Liver (tissue), 10 donors: ENCODE results near the gene NDUFA8. TPM values are rescaled to one million over a fixed set of nuclear protein-coding genes. Genes with fewer than 3 reads are reported as not detected.

Source experiments
- DNase-seq: peaks from one replicate; pipeline ENCODE4 v3.0.0-alpha.2; 2017; ENCODE audit warnings: low spot score
- H3K27ac ChIP-seq, 2 donors: one replicate each; pipeline ENCODE4 v1.7.0; 2013; ENCODE audit warnings: inconsistent platforms in 2 of 2, low read length in 2 of 2, control low read depth in 1 of 2, low read depth in 1 of 2, mild to moderate bottlenecking in 1 of 2
- H3K27me3 ChIP-seq, 4 donors: one replicate each; pipeline versions ENCODE4 v1.6.1 to v1.7.0; 2013; ENCODE audit warnings: low read length in 3 of 4, inconsistent platforms in 1 of 4, mild to moderate bottlenecking in 1 of 4, moderate library complexity in 1 of 4; ENCODE audit not compliant: control insufficient read depth in 4 of 4, insufficient read depth in 4 of 4
- H3K36me3 ChIP-seq, 4 donors: one replicate each; pipeline versions ENCODE4 v1.6.1 to v1.7.0; 2013; ENCODE audit warnings: low read length in 3 of 4, mild to moderate bottlenecking in 3 of 4, low read depth in 1 of 4, moderate library complexity in 1 of 4; ENCODE audit not compliant: control insufficient read depth in 4 of 4, insufficient read depth in 3 of 4
- H3K4me1 ChIP-seq, 4 donors: one replicate each; pipeline versions ENCODE4 v1.6.1 to v1.7.0; 2013; ENCODE audit warnings: low read length in 3 of 4, mild to moderate bottlenecking in 3 of 4, moderate library complexity in 1 of 4; ENCODE audit not compliant: control insufficient read depth in 4 of 4, insufficient read depth in 4 of 4
- H3K4me3 ChIP-seq, 3 donors: one replicate each; pipeline versions ENCODE4 v1.6.1 to v1.7.0; 2013; ENCODE audit warnings: low read length in 3 of 3, control low read depth in 1 of 3, low read depth in 1 of 3, mild to moderate bottlenecking in 1 of 3
- H3K9ac ChIP-seq, 2 donors: one replicate each; pipeline ENCODE4 v1.7.0; 2013; ENCODE audit warnings: low read length in 2 of 2, mild to moderate bottlenecking in 2 of 2, moderate library complexity in 2 of 2, control low read depth in 1 of 2, low read depth in 1 of 2
- H3K9me3 ChIP-seq, 4 donors: one replicate each; pipeline versions ENCODE4 v1.6.1 to v1.7.0; 2013; ENCODE audit warnings: low read length in 3 of 4; ENCODE audit not compliant: control insufficient read depth in 4 of 4
- CTCF ChIP-seq: fragments of 150-350 bp; IDR thresholded peaks from 2 replicates; pipeline ENCODE4 v1.5.1; 2017; ENCODE audit warnings: improper control_type of control experiment, low read depth, low read length; ENCODE audit not compliant: missing input control
- EGR1 ChIP-seq, 2 donors: IDR thresholded peaks; 2 replicates each; pipeline ENCODE4 v1.6.1; 2016 to 2018; ENCODE audit warnings: antibody characterized with exemption in 2 of 2, low read depth in 2 of 2
- FOXA1 ChIP-seq: IDR thresholded peaks from 2 replicates; pipeline ENCODE4 v1.6.1; 2016; ENCODE audit warnings: antibody characterized with exemption
- GABPA ChIP-seq, 2 donors: IDR thresholded peaks in 1 of 2; conservative IDR thresholded peaks in 1 of 2; 2 replicates each; pipeline ENCODE4 v1.6.1; 2016; ENCODE audit warnings: antibody characterized with exemption in 2 of 2, mild to moderate bottlenecking in 1 of 2, moderate library complexity in 1 of 2
- HNF4G ChIP-seq: IDR thresholded peaks from 2 replicates; pipeline ENCODE4 v1.6.1; 2016; ENCODE audit warnings: antibody characterized with exemption
- JUND ChIP-seq, 2 donors: IDR thresholded peaks; 2 replicates each; pipeline ENCODE4 v1.6.1; 2016; ENCODE audit warnings: antibody characterized with exemption in 2 of 2
- NR2F2 ChIP-seq: IDR thresholded peaks from 2 replicates; pipeline ENCODE4 v1.6.1; 2016; ENCODE audit warnings: antibody characterized with exemption
- RAD21 ChIP-seq, 2 donors: IDR thresholded peaks; 2 replicates each; pipeline ENCODE4 v1.6.1; 2016; ENCODE audit warnings: antibody characterized with exemption in 2 of 2, mild to moderate bottlenecking in 2 of 2
- REST ChIP-seq: IDR thresholded peaks from 2 replicates; pipeline ENCODE4 v1.6.1; 2016; ENCODE audit warnings: antibody characterized with exemption, mild to moderate bottlenecking
- SP1 ChIP-seq: IDR thresholded peaks from 2 replicates; pipeline ENCODE4 v1.6.1; 2018; ENCODE audit warnings: antibody characterized with exemption, mild to moderate bottlenecking
- TAF1 ChIP-seq: conservative IDR thresholded peaks from 2 replicates; pipeline ENCODE4 v1.6.1; 2016; ENCODE audit warnings: antibody characterized with exemption, mild to moderate bottlenecking
- YY1 ChIP-seq: IDR thresholded peaks from 2 replicates; pipeline ENCODE4 v1.6.1; 2016; ENCODE audit warnings: antibody characterized with exemption, mild to moderate bottlenecking
- WGBS: extraction: QIAGEN DNeasy Blood & Tissue Kit; methylation state at CpG from one replicate; pipeline ENCODE4 v1.1.7; 2013; 5-methylcytosine and 5-hydroxymethylcytosine counted together
- polyA plus RNA-seq, 2 donors: library from polyadenylated mRNA; stranded (reverse) in 1 of 2; unstranded in 1 of 2; fragments of 200-250 nt in 1 of 2; fragments of >200 nt in 1 of 2; fragmentation: Nextera tagmentation in 1 of 2; extraction: Ambion mirVana in 1 of 2; gene quantifications; one replicate each; pipeline versions ENCODE4 v1.2.1 to v1.2.3, GENCODE V29; 2013 to 2015
- small RNA-seq: library from RNA; depleted of rRNA; stranded (forward); fragments of <200 nt; gene quantifications from one replicate; pipeline ENCODE3, GENCODE V24; 2014
- total RNA-seq, 2 donors: library from RNA; depleted of rRNA; stranded (reverse); fragments of >200 nt; gene quantifications; one replicate each; pipeline ENCODE4 v1.2.3, GENCODE V29; 2014
- TF ChIP-seq, protein P1 (sequence below): IDR thresholded peaks from 2 replicates; pipeline ENCODE4 v1.6.1; 2016; ENCODE audit warnings: antibody characterized with exemption
- TF ChIP-seq, protein P2 (sequence below): IDR thresholded peaks from 2 replicates; pipeline ENCODE4 v1.6.1; 2016; ENCODE audit warnings: antibody characterized with exemption
- donor health status: healthy.
- donor health status: healthy.
- donor health status: healthy.
- donor health status: healthy.
- donor health status: healthy.

NDUFA8 gene
- total and polyA plus RNA-seq, 4 donors: 24.9 to 51.9 (median 38.8) TPM

- TF ChIP-seq, protein P1, sequence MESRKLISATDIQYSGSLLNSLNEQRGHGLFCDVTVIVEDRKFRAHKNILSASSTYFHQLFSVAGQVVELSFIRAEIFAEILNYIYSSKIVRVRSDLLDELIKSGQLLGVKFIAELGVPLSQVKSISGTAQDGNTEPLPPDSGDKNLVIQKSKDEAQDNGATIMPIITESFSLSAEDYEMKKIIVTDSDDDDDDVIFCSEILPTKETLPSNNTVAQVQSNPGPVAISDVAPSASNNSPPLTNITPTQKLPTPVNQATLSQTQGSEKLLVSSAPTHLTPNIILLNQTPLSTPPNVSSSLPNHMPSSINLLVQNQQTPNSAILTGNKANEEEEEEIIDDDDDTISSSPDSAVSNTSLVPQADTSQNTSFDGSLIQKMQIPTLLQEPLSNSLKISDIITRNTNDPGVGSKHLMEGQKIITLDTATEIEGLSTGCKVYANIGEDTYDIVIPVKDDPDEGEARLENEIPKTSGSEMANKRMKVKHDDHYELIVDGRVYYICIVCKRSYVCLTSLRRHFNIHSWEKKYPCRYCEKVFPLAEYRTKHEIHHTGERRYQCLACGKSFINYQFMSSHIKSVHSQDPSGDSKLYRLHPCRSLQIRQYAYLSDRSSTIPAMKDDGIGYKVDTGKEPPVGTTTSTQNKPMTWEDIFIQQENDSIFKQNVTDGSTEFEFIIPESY: no peak
Observed at GRCh38 chr9:122096620-122097415, 62.8 kb downstream of the NDUFA8 start (continued).

- Histone ChIP-seq H3K9me3 (no peaks in the 10 kb centered on the region), H3K36me3 (no peaks in the 10 kb centered on the region), H3K27me3 (no peaks in the 10 kb centered on the region), H3K9ac (no peak overlapping the region), H3K27ac (no peak overlapping the region), H3K4me3 (no peak overlapping the region), H3K4me1 (peaks cover 7 to 34% (median 26%) of the 10 kb centered on the region in 4 donors)
- no peak for TF ChIP-seq GABPA (IDR thresholded peaks at IDR 0.05 in 1 of 2, conservative IDR thresholded peaks at IDR 0.05 in 1 of 2)
- TF ChIP-seq TAF1: no peak
- TF ChIP-seq HNF4G: no peak
- TF ChIP-seq YY1: no peak
- TF ChIP-seq REST: peak; percentile 33
- no peak for TF ChIP-seq FOXA1
- TF ChIP-seq RAD21 (IDR thresholded peaks at IDR 0.05): peak; percentile 24 to 66
- TF ChIP-seq EGR1 (IDR thresholded peaks at IDR 0.05; ENCODE audit: low read depth in 2 of 2): no peak
- peak; percentile 43 for TF ChIP-seq CTCF
- no peak for TF ChIP-seq NR2F2
- TF ChIP-seq SP1: no peak
- TF ChIP-seq, protein P2, sequence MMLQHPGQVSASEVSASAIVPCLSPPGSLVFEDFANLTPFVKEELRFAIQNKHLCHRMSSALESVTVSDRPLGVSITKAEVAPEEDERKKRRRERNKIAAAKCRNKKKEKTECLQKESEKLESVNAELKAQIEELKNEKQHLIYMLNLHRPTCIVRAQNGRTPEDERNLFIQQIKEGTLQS: no peak
- no peak for TF ChIP-seq JUND (IDR thresholded peaks at IDR 0.05)
- DNase-seq: peak; percentile 57
- 28% methylated on average over 14 of the region's 14 CpGs for WGBS
Observed at GRCh38 chr9:122095010-122095767, 64.4 kb downstream of the NDUFA8 start.

Small RNA genes within 50 kb of the gene (small RNA-seq; reads per million reads assigned to genes)
- gene MIR4478: not detected

Other genes starting within 250 kb of the NDUFA8 start
- 1 to 10 TPM; 2.9 to 4.4 TPM for gene TTLL11, start 66.5 kb downstream of the NDUFA8 start, total RNA-seq
- 1 to 10 TPM; 1.4 to 4.5 TPM for gene TTLL11, start 66.5 kb downstream of the NDUFA8 start, polyA plus RNA-seq
- gene MORN5, start 129 bp upstream of the NDUFA8 start, total RNA-seq: not detected
- not detected for gene MORN5, start 129 bp upstream of the NDUFA8 start, polyA plus RNA-seq
- under 1 TPM; 0.05 to 0.33 TPM for gene LHX6, start 69.2 kb upstream of the NDUFA8 start, total RNA-seq
- gene LHX6, start 69.2 kb upstream of the NDUFA8 start, polyA plus RNA-seq: under 1 TPM; 0.10 to 0.26 TPM
- gene RBM18, start 105.1 kb upstream of the NDUFA8 start, total RNA-seq: 1 to 10 TPM; 4.9 to 6.1 TPM
- 1 to 10 TPM; 3.4 to 7.7 TPM for gene RBM18, start 105.1 kb upstream of the NDUFA8 start, polyA plus RNA-seq
- gene MRRF, start 105.1 kb upstream of the NDUFA8 start, total RNA-seq: 10 to 100 TPM; 15.4 to 30.9 TPM
- gene MRRF, start 105.1 kb upstream of the NDUFA8 start, polyA plus RNA-seq: 10 to 100 TPM; 22.1 to 22.5 TPM
- 1 to 10 TPM in 1 of 2 donors, under 1 TPM in 1; 0.84 to 5.3 TPM for gene PTGS1, start 211.2 kb upstream of the NDUFA8 start, total RNA-seq
- 1 to 10 TPM in 1 of 2 donors, under 1 TPM in 1; 0.85 to 1.4 TPM for gene PTGS1, start 211.2 kb upstream of the NDUFA8 start, polyA plus RNA-seq